SK-N-SH (cell line): ENCODE results near the gene FXR2. TPM values are rescaled to one million over a fixed set of nuclear protein-coding genes. Genes with fewer than 3 reads are reported as not detected.

Experiments used
- CTCF ChIA-PET: fragments of 300-600, 350-600 bp; formaldehyde crosslinking; extraction: SDS; loops from one replicate; lab custom pipeline; 2021; lab: Yijun Ruan, JAX
- POLR2A ChIA-PET: fragments of 350-600 bp; sonication (Branson Sonifier 250); formaldehyde crosslinking; extraction: SDS; loops from one replicate; lab custom pipeline; 2020; ENCODE audit warnings: antibody characterized with exemption, inconsistent platforms; lab: Yijun Ruan, JAX
- DNase-seq: peaks from one replicate; pipeline ENCODE4 v3.0.0; 2012
- H2AFZ ChIP-seq: fragments of 200-600 bp; sonication (generic); 2 replicates; pipeline ENCODE4 v1.8.1; 2016; ENCODE audit warnings: antibody characterized with exemption, mild to moderate bottlenecking, low read depth
- H3F3A ChIP-seq: fragments of 200-600 bp; sonication (generic); replicated peaks from 2 replicates; pipeline ENCODE3; 2016; ENCODE audit warnings: antibody characterized with exemption, mild to moderate bottlenecking; ENCODE audit not compliant: insufficient read depth
- H3K27ac ChIP-seq, 2 experiments: fragments of 200-500 bp in 1 of 2; fragments of 200-600 bp in 1 of 2; sonication (Bioruptor generic) in 1 of 2; sonication (generic), shearing (Covaris generic) in 1 of 2; 2 replicates each; pipeline versions ENCODE4 v1.5.1 to v1.6.1; 2014 to 2016; ENCODE audit warnings: low read depth in 2 of 2, inconsistent platforms in 1 of 2, low read length in 1 of 2, mild to moderate bottlenecking in 1 of 2, mixed read lengths in 1 of 2
- H3K27me3 ChIP-seq: fragments of 200-600 bp; sonication (generic), shearing (Covaris generic); 2 replicates; pipeline ENCODE4 v1.6.1; 2016; ENCODE audit warnings: mixed run types; ENCODE audit not compliant: insufficient read depth
- H3K36me3 ChIP-seq, 2 experiments: fragments of 200-500 bp in 1 of 2; fragments of 200-600 bp in 1 of 2; sonication (Bioruptor generic) in 1 of 2; sonication (generic) in 1 of 2; replicated peaks in 1 of 2; 2 replicates each; pipeline versions ENCODE3 to v1.5.1; 2014 to 2016; ENCODE audit warnings: low read length in 1 of 2, mild to moderate bottlenecking in 1 of 2; ENCODE audit not compliant: insufficient read depth in 2 of 2, control insufficient read depth in 1 of 2
- H3K4me1 ChIP-seq, 2 experiments: fragments of 200-500 bp in 1 of 2; fragments of 200-600 bp in 1 of 2; sonication (Bioruptor generic) in 1 of 2; sonication (generic), shearing (Covaris generic) in 1 of 2; 2 replicates each; pipeline versions ENCODE4 v1.5.1 to v1.6.1; 2014 to 2016; ENCODE audit warnings: low read depth in 1 of 2, low read length in 1 of 2, mixed run types in 1 of 2; ENCODE audit not compliant: insufficient read depth in 2 of 2, control insufficient read depth in 1 of 2
- H3K4me2 ChIP-seq: fragments of 200-600 bp; sonication (generic), shearing (Covaris generic); 2 replicates; pipeline ENCODE4 v1.6.1; 2017; ENCODE audit warnings: mixed run types
- H3K4me3 ChIP-seq, 2 experiments: fragments of 200-500 bp in 1 of 2; fragments of 200-600 bp in 1 of 2; sonication (Bioruptor generic) in 1 of 2; sonication (generic), shearing (Covaris generic) in 1 of 2; 2 replicates each; pipeline versions ENCODE4 v1.5.1 to v1.8.1; 2014 to 2016; ENCODE audit warnings: low read depth in 2 of 2, inconsistent platforms in 1 of 2, low read length in 1 of 2, mild to moderate bottlenecking in 1 of 2, mixed read lengths in 1 of 2, moderate library complexity in 1 of 2
- H3K79me2 ChIP-seq: fragments of 200-600 bp; sonication (generic); 2 replicates; pipeline ENCODE4 v1.8.1; 2017; ENCODE audit warnings: mild to moderate bottlenecking; ENCODE audit not compliant: insufficient read depth
- H3K9ac ChIP-seq: fragments of 200-600 bp; sonication (generic); 2 replicates; pipeline ENCODE4 v1.6.1; 2017; ENCODE audit warnings: mixed run types
- H3K9me2 ChIP-seq: fragments of 200-600 bp; sonication (generic); 2 replicates; pipeline ENCODE4 v1.6.1; 2017; ENCODE audit warnings: mixed run types
- H3K9me3 ChIP-seq: fragments of 200-600 bp; sonication (generic); 2 replicates; pipeline ENCODE4 v1.6.1; 2017; ENCODE audit warnings: mixed run types, mild to moderate bottlenecking, moderate library complexity
- H4K20me1 ChIP-seq: fragments of 200-600 bp; sonication (generic); 2 replicates; pipeline ENCODE4 v1.6.1; 2017; ENCODE audit warnings: mild to moderate bottlenecking, mixed run types; ENCODE audit not compliant: insufficient read depth
- ELF1 ChIP-seq: IDR thresholded peaks from 2 replicates; pipeline ENCODE4 v1.4.0; 2012
- EZH2phosphoT487 ChIP-seq: fragments of 200-600 bp; sonication (generic); IDR thresholded peaks from 2 replicates; pipeline ENCODE4 v1.6.1; 2017; ENCODE audit warnings: low read depth, mixed run types, mild to moderate bottlenecking, antibody characterized with exemption, moderate library complexity, borderline replicate concordance
- FOSL2 ChIP-seq: IDR thresholded peaks from 2 replicates; pipeline ENCODE4 v1.4.0; 2012; ENCODE audit warnings: low read depth, mild to moderate bottlenecking, moderate library complexity, borderline replicate concordance
- FOXJ3 ChIP-seq: sonication (generic); formaldehyde crosslinking; IDR thresholded peaks from 2 replicates; pipeline ENCODE4 v1.5.1; 2020; ENCODE audit warnings: mild to moderate bottlenecking, missing genetic modification reagents
- JUND ChIP-seq: IDR thresholded peaks from 2 replicates; pipeline ENCODE4 v1.4.0; 2012
- MXI1 ChIP-seq: IDR thresholded peaks from 2 replicates; pipeline ENCODE4 v1.6.1; 2012; ENCODE audit warnings: mild to moderate bottlenecking, low read depth, low read length, improper control_type of control experiment
- NFIC ChIP-seq: IDR thresholded peaks from 2 replicates; pipeline ENCODE4 v1.4.0; 2012; ENCODE audit warnings: borderline replicate concordance
- PBX3 ChIP-seq: IDR thresholded peaks from 2 replicates; pipeline ENCODE4; 2012
- POLR2AphosphoS5 ChIP-seq: IDR thresholded peaks from 2 replicates; pipeline ENCODE4 v1.6.1; 2012; ENCODE audit warnings: low read depth, low read length
- RAD21 ChIP-seq: IDR thresholded peaks from 2 replicates; pipeline ENCODE4 v1.6.1; 2012; ENCODE audit warnings: mild to moderate bottlenecking, low read length
- RCOR1 ChIP-seq: fragments of 150-350 bp; IDR thresholded peaks from 2 replicates; pipeline ENCODE4 v1.6.1; 2017; ENCODE audit warnings: antibody characterized with exemption, low read length
- RFX5 ChIP-seq: IDR thresholded peaks from 2 replicates; pipeline ENCODE4 v1.6.1; 2012; ENCODE audit warnings: mild to moderate bottlenecking, improper control_type of control experiment, low read length
- SIN3A ChIP-seq: IDR thresholded peaks from 2 replicates; pipeline ENCODE4 v1.6.1; 2012; ENCODE audit warnings: low read depth, mild to moderate bottlenecking, low read length, moderate library complexity, borderline replicate concordance
- SMC3 ChIP-seq: IDR thresholded peaks from 2 replicates; pipeline ENCODE4 v1.6.1; 2012; ENCODE audit warnings: low read depth, low read length, improper control_type of control experiment
- TAF1 ChIP-seq: IDR thresholded peaks from 2 replicates; pipeline ENCODE4 v1.6.1; 2012; ENCODE audit warnings: low read depth, mild to moderate bottlenecking, low read length, moderate library complexity, borderline replicate concordance
- TCF12 ChIP-seq: IDR thresholded peaks from 2 replicates; pipeline ENCODE4 v1.4.0; 2012
- USF1 ChIP-seq: IDR thresholded peaks from 2 replicates; pipeline ENCODE4 v1.4.0; 2012; ENCODE audit warnings: low read depth, borderline replicate concordance
- WGBS: methylation state at CpG from one replicate; pipeline ENCODE4 v1.1.6; 2017; ENCODE audit warnings: low lambda C conversion rate; 5-methylcytosine and 5-hydroxymethylcytosine counted together
- polyA plus RNA-seq, 3 experiments: library from polyadenylated mRNA; depleted of rRNA; stranded (reverse); fragments of >200 nt; gene quantifications; 2 replicates each; pipeline ENCODE4 v1.2.3, GENCODE V29; 2012
- TF ChIP-seq, protein P1 (sequence below): IDR thresholded peaks from 2 replicates; pipeline ENCODE4 v1.4.0; 2012; ENCODE audit warnings: low read depth, borderline replicate concordance
- TF ChIP-seq, protein P2 (sequence below): fragments of 200-600 bp; sonication (generic); IDR thresholded peaks from 2 replicates; pipeline ENCODE4 v1.6.1; 2017; ENCODE audit warnings: antibody characterized with exemption, mild to moderate bottlenecking, moderate library complexity
- TF ChIP-seq, protein P3 (sequence below): IDR thresholded peaks from 2 replicates; pipeline ENCODE4 v1.4.0; 2012; ENCODE audit warnings: low read depth

Gene FXR2
- polyA plus RNA-seq, 1 of the 3 experiments (the other 2 are of a cell fraction), result 56.4 TPM

DNA sequence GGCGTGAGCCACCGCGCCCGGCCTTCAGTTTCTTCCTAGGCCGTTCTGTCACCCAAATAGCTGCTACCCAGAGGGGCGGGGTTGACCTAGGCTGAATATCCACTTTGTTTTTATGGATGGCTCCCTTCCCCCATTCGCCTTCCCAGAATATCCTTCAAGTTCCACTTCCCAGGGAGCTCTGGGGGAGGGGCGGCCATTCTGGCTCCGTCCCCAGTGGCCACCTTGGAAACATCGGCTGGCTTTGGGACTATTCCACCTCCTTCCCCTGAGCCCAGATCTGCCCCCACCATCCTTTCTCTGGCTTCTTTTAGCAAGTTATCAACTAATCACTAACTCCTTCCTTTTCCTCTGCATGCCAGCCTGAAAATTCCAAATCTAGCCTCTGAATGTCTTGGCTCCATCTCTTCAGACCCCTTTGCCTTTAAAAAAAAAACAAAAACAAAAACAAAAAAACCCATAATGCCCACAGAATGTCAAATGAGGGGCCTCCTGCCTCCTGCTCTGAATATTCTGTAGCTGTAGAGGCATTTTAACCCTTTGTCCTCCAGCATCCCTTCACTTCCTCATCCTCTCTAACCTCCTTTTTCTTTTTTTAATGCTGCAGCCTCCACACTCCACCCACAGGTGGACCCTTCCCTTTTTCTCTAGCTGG is 42.4 kb upstream of the FXR2 start:
- Histone ChIP-seq H3K9me2 (no peaks in the 10 kb centered on the region), H3K4me3 (no peak overlapping the region), H3K27ac (no peak overlapping the region), H2AFZ (no peak overlapping the region), H3K79me2 (no peaks in the 10 kb centered on the region), H4K20me1 (no peaks in the 10 kb centered on the region), H3K27me3 (peaks cover 7% of the 10 kb centered on the region), H3K9me3 (no peaks in the 10 kb centered on the region), H3K4me1 (no peaks in the 10 kb centered on the region), H3K4me2 (no peak overlapping the region), H3K9ac (no peak overlapping the region), H3F3A (peaks cover 4% of the 10 kb centered on the region), H3K36me3 (no peaks in the 10 kb centered on the region)
- ChIA-PET CTCF (interaction anchor here (0.6 to 2.9 kb wide), 4 partner anchors 9 to 51 kb away, joined by 3 to 11 read pairs (median 4); partner anchors contain the start of gene TP53), POLR2A (interaction anchor here (0.8 kb wide), 1 partner anchor 29 kb away, joined by 4 read pairs; no protein-coding TSS in a partner anchor)
- DNase-seq, result peak; percentile 20
- WGBS, result 82% methylated on average over 10 of the region's 10 CpGs
- no peak for TF ChIP-seq TCF12
- TF ChIP-seq USF1, result no peak
- no peak for TF ChIP-seq FOXJ3 (CRISPR knock-in tag)
- TF ChIP-seq, protein P1, sequence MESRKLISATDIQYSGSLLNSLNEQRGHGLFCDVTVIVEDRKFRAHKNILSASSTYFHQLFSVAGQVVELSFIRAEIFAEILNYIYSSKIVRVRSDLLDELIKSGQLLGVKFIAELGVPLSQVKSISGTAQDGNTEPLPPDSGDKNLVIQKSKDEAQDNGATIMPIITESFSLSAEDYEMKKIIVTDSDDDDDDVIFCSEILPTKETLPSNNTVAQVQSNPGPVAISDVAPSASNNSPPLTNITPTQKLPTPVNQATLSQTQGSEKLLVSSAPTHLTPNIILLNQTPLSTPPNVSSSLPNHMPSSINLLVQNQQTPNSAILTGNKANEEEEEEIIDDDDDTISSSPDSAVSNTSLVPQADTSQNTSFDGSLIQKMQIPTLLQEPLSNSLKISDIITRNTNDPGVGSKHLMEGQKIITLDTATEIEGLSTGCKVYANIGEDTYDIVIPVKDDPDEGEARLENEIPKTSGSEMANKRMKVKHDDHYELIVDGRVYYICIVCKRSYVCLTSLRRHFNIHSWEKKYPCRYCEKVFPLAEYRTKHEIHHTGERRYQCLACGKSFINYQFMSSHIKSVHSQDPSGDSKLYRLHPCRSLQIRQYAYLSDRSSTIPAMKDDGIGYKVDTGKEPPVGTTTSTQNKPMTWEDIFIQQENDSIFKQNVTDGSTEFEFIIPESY, result no peak
- no peak for TF ChIP-seq POLR2AphosphoS5
- TF ChIP-seq TAF1, result no peak
- TF ChIP-seq, protein P2, sequence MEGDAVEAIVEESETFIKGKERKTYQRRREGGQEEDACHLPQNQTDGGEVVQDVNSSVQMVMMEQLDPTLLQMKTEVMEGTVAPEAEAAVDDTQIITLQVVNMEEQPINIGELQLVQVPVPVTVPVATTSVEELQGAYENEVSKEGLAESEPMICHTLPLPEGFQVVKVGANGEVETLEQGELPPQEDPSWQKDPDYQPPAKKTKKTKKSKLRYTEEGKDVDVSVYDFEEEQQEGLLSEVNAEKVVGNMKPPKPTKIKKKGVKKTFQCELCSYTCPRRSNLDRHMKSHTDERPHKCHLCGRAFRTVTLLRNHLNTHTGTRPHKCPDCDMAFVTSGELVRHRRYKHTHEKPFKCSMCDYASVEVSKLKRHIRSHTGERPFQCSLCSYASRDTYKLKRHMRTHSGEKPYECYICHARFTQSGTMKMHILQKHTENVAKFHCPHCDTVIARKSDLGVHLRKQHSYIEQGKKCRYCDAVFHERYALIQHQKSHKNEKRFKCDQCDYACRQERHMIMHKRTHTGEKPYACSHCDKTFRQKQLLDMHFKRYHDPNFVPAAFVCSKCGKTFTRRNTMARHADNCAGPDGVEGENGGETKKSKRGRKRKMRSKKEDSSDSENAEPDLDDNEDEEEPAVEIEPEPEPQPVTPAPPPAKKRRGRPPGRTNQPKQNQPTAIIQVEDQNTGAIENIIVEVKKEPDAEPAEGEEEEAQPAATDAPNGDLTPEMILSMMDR, result no peak
- TF ChIP-seq PBX3, result no peak
- no peak for TF ChIP-seq SMC3
- no peak for TF ChIP-seq NFIC
- TF ChIP-seq RCOR1, result no peak
- no peak for TF ChIP-seq ELF1
- TF ChIP-seq RAD21, result no peak
- TF ChIP-seq JUND, result no peak
- no peak for TF ChIP-seq SIN3A
- TF ChIP-seq, protein P3, sequence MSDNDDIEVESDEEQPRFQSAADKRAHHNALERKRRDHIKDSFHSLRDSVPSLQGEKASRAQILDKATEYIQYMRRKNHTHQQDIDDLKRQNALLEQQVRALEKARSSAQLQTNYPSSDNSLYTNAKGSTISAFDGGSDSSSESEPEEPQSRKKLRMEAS, result no peak
- TF ChIP-seq MXI1, result no peak
- no peak for TF ChIP-seq FOSL2
- no peak for TF ChIP-seq RFX5
- no peak for TF ChIP-seq EZH2phosphoT487
